HCT116 (cell line): ENCODE measurements around the gene MTREX. TPM values are rescaled to one million over a fixed set of nuclear protein-coding genes. Genes with fewer than 3 reads are reported as not detected.

Experiments used
- ATAC-seq: fragments of 200-7000 bp; cut with Tn5 transposase; 2 replicates; pipeline ENCODE4 v1.9.1; 2020; ENCODE audit warnings: mild to moderate bottlenecking, moderate library complexity
- BruUV-seq: library from RNA; stranded (reverse); fragments of 400-500 nt; replicated peaks from 2 replicates; lab custom pipeline; 2021; lab: Mats Ljungman, UMichigan
- CTCF ChIA-PET: fragments of 300-600 bp; sonication (Branson Sonifier 250); formaldehyde crosslinking; loops from one replicate; lab custom pipeline; 2021; ENCODE audit warnings: antibody characterized with exemption; lab: Charles Lee
- POLR2A ChIA-PET: fragments of 300-600, 350-600 bp; sonication (Branson Sonifier 250); formaldehyde crosslinking; loops from one replicate; lab custom pipeline; 2021; ENCODE audit warnings: antibody characterized with exemption; lab: Charles Lee
- RAD21 ChIA-PET, 2 experiments: fragments of 300-600 bp; sonication (Branson Sonifier 250); formaldehyde crosslinking; loops; one replicate each; lab custom pipeline; 2023; ENCODE audit warnings: low total read pairs in 2 of 2; ENCODE audit not compliant: uncharacterized antibody in 2 of 2, unreplicated experiment in 2 of 2, low non-redundant PET in 1 of 2; lab: Charles Lee
- DNase-seq: peaks from one replicate; pipeline ENCODE4 v3.0.0-alpha.2; 2010; ENCODE audit warnings: low read depth, low spot score
- H2AFZ ChIP-seq: fragments of 200-600 bp; shearing (Covaris generic), sonication (generic); 2 replicates; pipeline ENCODE4 v1.6.1; 2017; ENCODE audit warnings: low read depth, mixed run types, mixed read lengths, antibody characterized with exemption, low read length; ENCODE audit not compliant: poor library complexity, severe bottlenecking
- H3K27ac ChIP-seq: 2 replicates; pipeline ENCODE4 v1.5.1; 2012; ENCODE audit warnings: low read depth, low read length
- H3K27me3 ChIP-seq: fragments of 200-600 bp; sonication (generic); 2 replicates; pipeline ENCODE4 v1.6.1; 2016; ENCODE audit warnings: mixed run types, low read length, mixed read lengths; ENCODE audit not compliant: insufficient read depth
- H3K36me3 ChIP-seq, 2 experiments: fragments of 200-500 bp in 1 of 2; fragments of 200-600 bp in 1 of 2; sonication (Bioruptor generic) in 1 of 2; sonication (generic) in 1 of 2; 2 replicates each; pipeline versions ENCODE4 v1.5.1 to v1.6.1; 2014 to 2016; ENCODE audit warnings: low read length in 2 of 2, inconsistent platforms in 1 of 2, mixed read lengths in 1 of 2, mixed run types in 1 of 2; ENCODE audit not compliant: insufficient read depth in 2 of 2, control insufficient read depth in 1 of 2
- H3K4me1 ChIP-seq, 2 experiments: fragments of 200-600 bp in 1 of 2; sonication (generic) in 1 of 2; 2 replicates each; pipeline versions ENCODE4 v1.5.1 to v1.6.1; 2012 to 2017; ENCODE audit warnings: low read length in 2 of 2, inconsistent platforms in 1 of 2, mild to moderate bottlenecking in 1 of 2, mixed read lengths in 1 of 2, mixed run types in 1 of 2, moderate library complexity in 1 of 2; ENCODE audit not compliant: insufficient read depth in 2 of 2, control insufficient read depth in 1 of 2
- H3K4me2 ChIP-seq: fragments of 200-600 bp; sonication (generic); 2 replicates; pipeline ENCODE4 v1.6.1; 2017; ENCODE audit warnings: mixed run types, low read length, mixed read lengths
- H3K4me3 ChIP-seq, 2 experiments: fragments of 200-600 bp in 1 of 2; sonication (generic) in 1 of 2; replicated peaks in 1 of 2; 2 replicates each; pipeline ENCODE4 v1.5.1; 2011 to 2016; ENCODE audit warnings: low read length in 2 of 2, control low read depth in 1 of 2, low read depth in 1 of 2, mild to moderate bottlenecking in 1 of 2, mixed read lengths in 1 of 2, mixed run types in 1 of 2
- H3K79me2 ChIP-seq: fragments of 200-600 bp; sonication (generic); 2 replicates; pipeline ENCODE4 v1.6.1; 2017; ENCODE audit warnings: mild to moderate bottlenecking, mixed run types, low read length, moderate library complexity, mixed read lengths; ENCODE audit not compliant: insufficient read depth
- H3K9ac ChIP-seq: fragments of 200-600 bp; sonication (generic); 2 replicates; pipeline ENCODE4 v1.6.1; 2016; ENCODE audit warnings: low read length, mixed read lengths
- H3K9me2 ChIP-seq: fragments of 200-600 bp; sonication (generic), shearing (Covaris generic); 2 replicates; pipeline ENCODE4 v1.6.1; 2017; ENCODE audit warnings: mixed run types, mild to moderate bottlenecking, moderate library complexity; ENCODE audit not compliant: insufficient read depth
- H3K9me3 ChIP-seq, 2 experiments: fragments of 200-500 bp in 1 of 2; fragments of 200-600 bp in 1 of 2; sonication (Bioruptor generic) in 1 of 2; sonication (generic) in 1 of 2; 2 replicates each; pipeline ENCODE4 v1.6.1; 2014 to 2017; ENCODE audit warnings: low read length in 2 of 2, mixed read lengths in 2 of 2, inconsistent platforms in 1 of 2, low read depth in 1 of 2, mild to moderate bottlenecking in 1 of 2, mixed run types in 1 of 2, moderate library complexity in 1 of 2; ENCODE audit not compliant: control insufficient read depth in 1 of 2, insufficient read depth in 1 of 2
- H4K20me1 ChIP-seq: fragments of 200-600 bp; sonication (generic), shearing (Covaris generic); 2 replicates; pipeline ENCODE4 v1.6.1; 2017; ENCODE audit warnings: mixed run types, mild to moderate bottlenecking, moderate library complexity; ENCODE audit not compliant: insufficient read depth
- CBX3 ChIP-seq: IDR thresholded peaks from 2 replicates; pipeline ENCODE4 v1.6.1; 2012; ENCODE audit warnings: low read depth
- CTCF ChIP-seq, 3 experiments: fragments of 200-600 bp in 1 of 3; sonication (generic) in 1 of 3; IDR thresholded peaks in 2 of 3; conservative IDR thresholded peaks in 1 of 3; 2 replicates each; pipeline ENCODE4 v1.5.1; 2012 to 2017; ENCODE audit warnings: low read depth in 2 of 3, low read length in 2 of 3, antibody characterized with exemption in 1 of 3, borderline replicate concordance in 1 of 3, control low read depth in 1 of 3, mild to moderate bottlenecking in 1 of 3, mixed read lengths in 1 of 3, mixed run types in 1 of 3, moderate library complexity in 1 of 3; ENCODE audit not compliant: insufficient read depth in 1 of 3
- EGR1 ChIP-seq: IDR thresholded peaks from 2 replicates; pipeline ENCODE4 v1.6.1; 2012; ENCODE audit warnings: low read depth
- ELF1 ChIP-seq: IDR thresholded peaks from 2 replicates; pipeline ENCODE4 v1.6.1; 2012; ENCODE audit warnings: low read depth, borderline replicate concordance
- EZH2 ChIP-seq: fragments of 200-600 bp; sonication (generic); IDR thresholded peaks from 2 replicates; pipeline ENCODE4 v1.6.1; 2017; ENCODE audit warnings: antibody characterized with exemption, mixed run types
- EZH2phosphoT487 ChIP-seq: fragments of 200-600 bp; IDR thresholded peaks from 2 replicates; pipeline ENCODE4 v1.6.1; 2018; ENCODE audit warnings: antibody characterized with exemption, borderline replicate concordance
- FOSL1 ChIP-seq: IDR thresholded peaks from 2 replicates; pipeline ENCODE4 v1.6.1; 2012; ENCODE audit warnings: low read depth
- JUND ChIP-seq: IDR thresholded peaks from 2 replicates; pipeline ENCODE4 v1.6.1; 2012
- MAX ChIP-seq: IDR thresholded peaks from 2 replicates; pipeline ENCODE4 v1.6.1; 2012
- POLR2A ChIP-seq: IDR thresholded peaks from 2 replicates; pipeline ENCODE4 v1.7.0; 2011; ENCODE audit warnings: borderline replicate concordance; ENCODE audit not compliant: insufficient read depth, insufficient read length; ENCODE audit errors: extremely low read depth
- POLR2AphosphoS5 ChIP-seq: IDR thresholded peaks from 2 replicates; pipeline ENCODE4 v1.6.1; 2011; ENCODE audit warnings: mild to moderate bottlenecking, low read depth, low read length, moderate library complexity
- RAD21 ChIP-seq: IDR thresholded peaks from 2 replicates; pipeline ENCODE4 v1.6.1; 2012; ENCODE audit warnings: low read depth, mild to moderate bottlenecking
- REST ChIP-seq: IDR thresholded peaks from 2 replicates; pipeline ENCODE4 v1.6.1; 2012; ENCODE audit warnings: low read depth
- SIN3A ChIP-seq: IDR thresholded peaks from 2 replicates; pipeline ENCODE4 v1.6.1; 2012; ENCODE audit warnings: low read depth
- SP1 ChIP-seq: IDR thresholded peaks from 2 replicates; pipeline ENCODE4 v1.6.1; 2012; ENCODE audit warnings: low read depth
- SRF ChIP-seq: IDR thresholded peaks from 2 replicates; pipeline ENCODE4 v1.6.1; 2012; ENCODE audit warnings: low read depth
- TCF7L2 ChIP-seq: IDR thresholded peaks from 2 replicates; pipeline ENCODE4 v1.7.0; 2011; ENCODE audit warnings: borderline replicate concordance, inconsistent platforms; ENCODE audit not compliant: insufficient read depth, insufficient read length; ENCODE audit errors: extremely low read depth
- YY1 ChIP-seq: IDR thresholded peaks from 2 replicates; pipeline ENCODE4 v1.6.1; 2011; ENCODE audit warnings: low read length, low read depth, moderate library complexity, mild to moderate bottlenecking; ENCODE audit not compliant: insufficient replicate concordance; ENCODE audit errors: extremely low read depth
- ZBTB33 ChIP-seq: IDR thresholded peaks from 2 replicates; pipeline ENCODE4 v1.6.1; 2011; ENCODE audit warnings: mild to moderate bottlenecking, low read length, moderate library complexity; ENCODE audit not compliant: insufficient replicate concordance; ENCODE audit errors: extremely low read depth
- intact Hi-C: fragments of 100-400 bp; cut with micrococcal nuclease; formaldehyde crosslinking; loops from 2 replicates; pipeline ENCODE4 v1.10.0; 2022
- total RNA-seq: library from RNA; stranded (reverse); gene quantifications from one replicate; pipeline ENCODE4 v1.2.1, GENCODE V29; 2021; ENCODE audit not compliant: unreplicated experiment

Gene MTREX
- total RNA-seq, 1 experiment from 2014 or later: 101 TPM

- no peak for DNase-seq
- peaks cover 26 to 37% of the 10 kb centered on the region in 2 experiments; a peak in 3 of 4 replicates for H3K36me3 ChIP-seq
- H3K27me3 ChIP-seq: no peaks in the 10 kb centered on the region
- H3K4me3 ChIP-seq: no peak overlapping the region
- H3K4me1 ChIP-seq: no peaks in the 10 kb centered on the region
- ChIA-PET RAD21 (no interaction called here), CTCF (no interaction called here)
- intact Hi-C loops: no loop called here
- no TSS peak for BruUV-seq
- H3K9me2 ChIP-seq: no peaks in the 10 kb centered on the region
- H2AFZ ChIP-seq: no peak overlapping the region
- no peaks in the 10 kb centered on the region for H3K9me3 ChIP-seq
- TF ChIP-seq SRF: no peak
- no peak for TF ChIP-seq REST
- TF ChIP-seq SIN3A: no peak
- TF ChIP-seq YY1: no peak
- no peak for TF ChIP-seq CTCF (IDR thresholded peaks at IDR 0.05 in 2 of 3, conservative IDR thresholded peaks at IDR 0.05 in 1 of 3; ENCODE audit: borderline replicate concordance in 1 of 3, insufficient read depth in 1 of 3, low read depth in 2 of 3, low read length in 2 of 3)
- TF ChIP-seq RAD21: no peak
- TF ChIP-seq POLR2A: no peak
- TF ChIP-seq EGR1: no peak
- no peak for TF ChIP-seq JUND
- TF ChIP-seq POLR2AphosphoS5: no peak
- TF ChIP-seq EZH2: no peak
- no peak for TF ChIP-seq MAX
- no peak for TF ChIP-seq EZH2phosphoT487
- no peak for TF ChIP-seq TCF7L2
- no peak for TF ChIP-seq SP1
- TF ChIP-seq ZBTB33: no peak
- no peak for TF ChIP-seq CBX3
- TF ChIP-seq FOSL1: no peak
- no peak for TF ChIP-seq ELF1
- TF ChIP-seq, all 23 proteins: peak for 0
- Histone ChIP-seq H3K79me2 (peaks cover 18% of the 10 kb centered on the region), H4K20me1 (no peaks in the 10 kb centered on the region), H3K27ac (no peak overlapping the region), H3K9ac (no peak overlapping the region), H3K4me2 (no peak overlapping the region)
- POLR2A ChIA-PET: no interaction called here
- ATAC-seq: no peak
Measured at GRCh38 chr5:55294935-55295334, 12.9 kb upstream of the MTREX start.
